Osteocyte (in vitro differentiated cells): ENCODE measurements around the gene SUDS3. TPM values are rescaled to one million over a fixed set of nuclear protein-coding genes. Genes with fewer than 3 reads are reported as not detected.

ENCODE experiments used
- DNase-seq: peaks from one replicate; pipeline ENCODE4 v3.0.0; 2021; ENCODE audit warnings: mixed read lengths; ENCODE audit not compliant: unreplicated experiment; ENCODE audit errors: extremely low spot score
- H3K27ac Mint-ChIP-seq: one replicate; pipeline ENCODE4 v1.8.0; 2021; ENCODE audit warnings: mild to moderate bottlenecking, mixed read lengths; ENCODE audit not compliant: unreplicated experiment
- H3K27me3 Mint-ChIP-seq: one replicate; pipeline ENCODE4 v1.8.0; 2021; ENCODE audit warnings: mixed read lengths; ENCODE audit not compliant: unreplicated experiment
- H3K36me3 Mint-ChIP-seq: one replicate; pipeline ENCODE4 v1.8.0; 2021; ENCODE audit warnings: mixed read lengths; ENCODE audit not compliant: unreplicated experiment
- H3K4me1 Mint-ChIP-seq: one replicate; pipeline ENCODE4 v1.8.0; 2021; ENCODE audit warnings: mixed read lengths; ENCODE audit not compliant: unreplicated experiment
- H3K4me3 Mint-ChIP-seq: one replicate; pipeline ENCODE4 v1.8.0; 2021; ENCODE audit warnings: mild to moderate bottlenecking, moderate library complexity, mixed read lengths; ENCODE audit not compliant: unreplicated experiment
- H3K9me3 Mint-ChIP-seq: one replicate; pipeline ENCODE4 v1.8.0; 2021; ENCODE audit warnings: mixed read lengths; ENCODE audit not compliant: unreplicated experiment
- total RNA-seq: library from RNA; stranded (reverse); gene quantifications from 2 replicates; pipeline ENCODE4 v1.2.1, GENCODE V29; 2021
- TF ChIP-seq, protein P1 (sequence below): fragments of 200-600 bp; sonication (generic); IDR thresholded peaks from 2 replicates; pipeline ENCODE4 v1.5.0; 2021; ENCODE audit warnings: antibody characterized with exemption, mild to moderate bottlenecking, moderate library complexity

SUDS3 gene
- total RNA-seq, 1 donor from 2014 or later = 33.5 TPM

GRCh38 chr12:118428643-118429042, 52.3 kb downstream of the SUDS3 start:
- DNase-seq = no peak
- Mint-ChIP-seq H3K4me1 (no peaks in the 10 kb centered on the region), H3K27me3 (no peaks in the 10 kb centered on the region), H3K27ac (no peak overlapping the region), H3K36me3 (peaks cover 3% of the 10 kb centered on the region), H3K4me3 (no peak overlapping the region), H3K9me3 (no peaks in the 10 kb centered on the region)
- TF ChIP-seq, protein P1, sequence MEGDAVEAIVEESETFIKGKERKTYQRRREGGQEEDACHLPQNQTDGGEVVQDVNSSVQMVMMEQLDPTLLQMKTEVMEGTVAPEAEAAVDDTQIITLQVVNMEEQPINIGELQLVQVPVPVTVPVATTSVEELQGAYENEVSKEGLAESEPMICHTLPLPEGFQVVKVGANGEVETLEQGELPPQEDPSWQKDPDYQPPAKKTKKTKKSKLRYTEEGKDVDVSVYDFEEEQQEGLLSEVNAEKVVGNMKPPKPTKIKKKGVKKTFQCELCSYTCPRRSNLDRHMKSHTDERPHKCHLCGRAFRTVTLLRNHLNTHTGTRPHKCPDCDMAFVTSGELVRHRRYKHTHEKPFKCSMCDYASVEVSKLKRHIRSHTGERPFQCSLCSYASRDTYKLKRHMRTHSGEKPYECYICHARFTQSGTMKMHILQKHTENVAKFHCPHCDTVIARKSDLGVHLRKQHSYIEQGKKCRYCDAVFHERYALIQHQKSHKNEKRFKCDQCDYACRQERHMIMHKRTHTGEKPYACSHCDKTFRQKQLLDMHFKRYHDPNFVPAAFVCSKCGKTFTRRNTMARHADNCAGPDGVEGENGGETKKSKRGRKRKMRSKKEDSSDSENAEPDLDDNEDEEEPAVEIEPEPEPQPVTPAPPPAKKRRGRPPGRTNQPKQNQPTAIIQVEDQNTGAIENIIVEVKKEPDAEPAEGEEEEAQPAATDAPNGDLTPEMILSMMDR = no peak

DNA sequence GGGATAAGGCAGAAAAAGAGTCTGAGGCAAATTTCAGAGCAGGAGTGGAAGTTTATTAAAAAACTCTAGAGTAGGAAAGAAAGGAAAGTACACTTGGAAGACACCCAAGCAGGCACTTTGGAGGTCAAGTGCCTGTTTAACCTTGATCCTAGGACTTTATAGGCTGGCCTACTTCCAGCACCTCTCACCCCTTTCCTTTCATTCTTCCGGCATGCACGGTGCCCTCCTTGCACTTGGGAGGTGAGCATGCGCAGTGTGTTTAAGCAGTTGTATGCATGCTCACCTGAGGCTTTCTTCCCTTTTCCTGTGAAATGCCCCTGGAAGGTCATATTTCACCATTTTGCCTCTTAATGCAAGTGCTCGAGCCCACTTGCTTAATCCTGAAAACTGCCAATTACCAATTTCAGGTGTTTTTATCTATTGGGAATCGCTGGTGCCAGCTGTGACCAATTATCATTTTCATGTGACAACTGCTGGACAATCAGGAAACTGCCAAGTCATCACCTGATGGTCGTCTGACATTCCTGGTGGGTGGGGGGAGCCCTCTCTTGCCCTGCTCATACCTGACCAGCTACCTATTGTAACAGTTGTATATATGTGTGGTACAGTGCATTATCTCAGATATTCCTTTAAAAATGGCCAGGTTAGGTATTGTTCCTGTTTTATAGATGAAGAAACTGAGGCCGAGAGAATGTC, 53.5 kb downstream of the SUDS3 start:
- Mint-ChIP-seq H3K27ac (no peak overlapping the region), H3K27me3 (no peaks in the 10 kb centered on the region), H3K4me1 (no peaks in the 10 kb centered on the region), H3K36me3 (peaks cover 3% of the 10 kb centered on the region), H3K4me3 (no peak overlapping the region), H3K9me3 (no peaks in the 10 kb centered on the region)
- DNase-seq = no peak
- TF ChIP-seq, protein P1 = no peak

DNA sequence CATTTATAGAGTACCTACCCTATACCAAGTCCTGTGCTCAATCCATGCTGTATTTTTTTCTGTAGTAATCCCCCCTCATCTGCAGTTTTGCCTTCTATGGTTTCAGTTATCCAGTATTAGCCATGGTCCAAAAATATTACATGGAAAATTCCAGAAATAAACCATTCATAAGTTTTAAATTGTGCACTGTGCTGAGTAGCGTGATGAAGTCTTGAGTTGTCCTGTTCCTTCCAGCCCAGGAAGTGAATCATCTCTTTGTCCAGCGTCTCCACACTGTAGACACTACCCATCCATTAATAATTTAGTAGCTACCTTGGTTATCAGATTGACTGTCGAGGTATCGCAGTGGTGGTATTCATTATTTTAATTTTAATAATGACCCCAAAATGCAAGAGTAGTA, 54.2 kb downstream of the SUDS3 start:
- Mint-ChIP-seq H3K4me1 (no peaks in the 10 kb centered on the region), H3K27ac (no peak overlapping the region), H3K4me3 (no peak overlapping the region), H3K27me3 (no peaks in the 10 kb centered on the region), H3K36me3 (peaks cover 3% of the 10 kb centered on the region), H3K9me3 (no peaks in the 10 kb centered on the region)
- no peak for DNase-seq
- TF ChIP-seq, protein P1 = no peak

DNA sequence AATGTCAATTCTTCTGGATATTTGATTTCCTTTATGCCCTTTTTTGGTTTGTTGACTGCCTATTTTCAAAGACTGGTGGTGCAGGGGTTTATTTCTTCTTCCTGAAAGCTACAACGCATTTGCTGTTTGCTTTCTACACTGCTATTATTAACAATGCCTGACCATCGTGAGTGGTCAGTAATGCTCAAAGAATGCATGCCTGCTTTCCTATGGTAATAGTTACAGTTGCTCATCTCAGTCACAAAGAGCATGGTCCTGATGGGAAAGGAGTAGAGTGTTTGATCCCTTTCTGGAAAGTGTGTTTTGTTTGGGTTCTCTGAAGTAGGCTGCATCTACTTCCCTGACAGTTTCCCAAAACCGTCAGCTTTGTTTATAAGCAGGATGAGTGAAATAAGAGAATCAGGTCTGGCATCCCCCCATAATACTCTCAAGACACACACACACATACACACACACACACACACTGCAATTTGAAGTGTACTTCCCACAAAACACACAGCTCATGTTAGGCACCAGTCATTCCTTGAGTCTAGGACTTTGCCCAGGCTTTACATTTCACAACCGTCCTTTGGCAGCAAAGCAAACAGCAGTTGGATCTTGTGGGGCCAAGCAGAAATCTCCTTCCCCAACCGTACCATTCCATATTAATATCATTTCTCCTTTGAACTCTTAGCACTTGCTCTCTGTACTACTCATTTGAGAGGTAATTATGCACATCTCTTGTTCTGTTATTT, 56.6 kb downstream of the SUDS3 start:
- H3K36me3 Mint-ChIP-seq = no peaks in the 10 kb centered on the region
- no peaks in the 10 kb centered on the region for H3K9me3 Mint-ChIP-seq
- TF ChIP-seq, protein P1 = no peak
- no peaks in the 10 kb centered on the region for H3K27me3 Mint-ChIP-seq
- H3K4me3 Mint-ChIP-seq = no peak overlapping the region
- no peak overlapping the region for H3K27ac Mint-ChIP-seq
- DNase-seq = no peak
- H3K4me1 Mint-ChIP-seq = peaks cover 19% of the 10 kb centered on the region

DNA sequence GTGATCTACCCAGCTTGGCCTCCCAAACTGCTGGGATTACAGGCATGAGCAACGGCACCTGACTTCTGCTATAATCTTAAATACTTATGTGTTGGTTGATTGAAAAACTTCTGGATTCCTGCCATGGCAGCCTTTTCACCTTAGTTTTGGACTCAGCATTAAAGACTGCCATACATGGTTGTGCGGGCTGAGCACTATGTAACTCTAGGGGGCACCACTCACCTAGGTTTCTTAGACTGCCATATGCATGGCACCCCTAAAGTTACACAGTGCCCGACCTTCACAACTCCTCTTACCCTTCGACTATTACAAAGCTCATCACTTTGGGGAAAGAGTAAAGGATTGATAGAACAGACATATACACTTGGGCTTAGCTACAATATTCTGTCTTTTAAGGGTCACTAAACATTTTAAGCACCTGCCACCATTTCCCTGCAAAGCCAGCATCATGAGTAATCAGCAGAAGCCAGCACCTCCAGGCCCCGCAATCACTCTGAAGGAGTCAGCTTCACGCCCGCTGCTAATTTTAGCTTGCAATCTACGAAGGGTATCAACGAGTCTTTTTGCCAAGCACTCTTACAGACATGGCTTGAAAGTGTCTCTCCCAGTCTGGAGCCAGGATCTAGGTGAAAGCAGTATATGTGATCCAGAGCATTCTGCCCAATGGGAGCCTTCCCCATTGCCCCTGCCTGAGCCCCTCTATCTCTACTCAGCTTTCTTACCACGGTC, 59.8 kb downstream of the SUDS3 start:
- TF ChIP-seq, protein P1 = no peak
- H3K27me3 Mint-ChIP-seq = no peaks in the 10 kb centered on the region
- no peak overlapping the region for H3K27ac Mint-ChIP-seq
- H3K36me3 Mint-ChIP-seq = no peaks in the 10 kb centered on the region
- H3K9me3 Mint-ChIP-seq = no peaks in the 10 kb centered on the region
- peaks cover 19% of the 10 kb centered on the region for H3K4me1 Mint-ChIP-seq
- DNase-seq = no peak
- no peak overlapping the region for H3K4me3 Mint-ChIP-seq
